Hindlimb muscle (tissue), 1 donor: ENCODE results near the gene TSPO. TPM values are rescaled to one million over a fixed set of nuclear protein-coding genes. Genes with fewer than 3 reads are reported as not detected.
"Not testable (repeated sequence)": the region's sequence is repeated elsewhere in the genome, so short reads cannot be mapped to it uniquely, and the experiment has no call there.

Experiments
- DNase-seq: peaks from one replicate; pipeline ENCODE4 v3.0.0-alpha.2; 2013
- polyA plus RNA-seq: library from polyadenylated mRNA; unstranded; fragments of 120-200 nt; gene quantifications from one replicate; pipeline ENCODE4 v1.2.1, GENCODE V29; 2013; ENCODE audit not compliant: insufficient read length

TSPO gene
- polyA plus RNA-seq = 78.0 TPM

DNA sequence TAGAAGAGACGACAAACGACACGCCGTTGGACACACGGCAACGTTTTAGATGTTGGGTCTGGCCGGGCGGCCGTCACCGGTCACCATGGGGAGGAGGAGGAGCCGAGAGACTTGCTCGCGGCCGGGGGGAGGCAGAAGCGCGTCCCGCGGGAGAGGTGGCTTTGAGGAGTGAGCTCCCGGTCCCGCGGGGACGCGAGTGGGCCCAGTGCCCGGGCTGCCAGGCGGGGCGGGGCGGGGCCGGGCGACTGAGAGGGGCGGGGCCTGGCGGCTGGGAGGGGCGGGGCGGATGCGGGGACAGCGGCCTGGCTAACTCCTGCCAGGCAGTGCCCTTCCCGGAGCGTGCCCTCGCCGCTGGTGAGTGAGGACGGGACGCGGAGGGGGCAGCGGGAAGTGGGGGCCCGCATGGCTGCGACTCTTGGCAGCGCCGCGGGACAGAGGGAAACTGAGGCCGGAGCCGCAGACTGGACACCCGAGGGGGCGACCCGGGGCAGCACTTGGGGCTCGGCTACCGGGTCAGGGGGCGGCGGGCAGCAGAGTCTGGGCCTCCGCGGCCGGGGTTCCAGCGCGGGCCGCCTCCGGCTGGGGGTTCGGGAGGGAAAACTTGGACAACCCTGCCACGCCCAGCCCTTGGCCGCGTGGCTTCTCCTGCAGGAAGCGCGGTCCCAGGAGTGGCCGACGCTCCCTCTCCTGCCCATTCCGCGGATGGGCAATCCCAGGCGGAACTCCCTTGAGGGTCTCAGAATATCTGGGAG lies at the start of gene TSPO:
Gene TSPO (plus strand): TSS at position 309 of the 752 bp plus-strand sequence. CDS start 7,680 bp downstream, outside the sequence.
- peak; percentile 45 for DNase-seq

DNA sequence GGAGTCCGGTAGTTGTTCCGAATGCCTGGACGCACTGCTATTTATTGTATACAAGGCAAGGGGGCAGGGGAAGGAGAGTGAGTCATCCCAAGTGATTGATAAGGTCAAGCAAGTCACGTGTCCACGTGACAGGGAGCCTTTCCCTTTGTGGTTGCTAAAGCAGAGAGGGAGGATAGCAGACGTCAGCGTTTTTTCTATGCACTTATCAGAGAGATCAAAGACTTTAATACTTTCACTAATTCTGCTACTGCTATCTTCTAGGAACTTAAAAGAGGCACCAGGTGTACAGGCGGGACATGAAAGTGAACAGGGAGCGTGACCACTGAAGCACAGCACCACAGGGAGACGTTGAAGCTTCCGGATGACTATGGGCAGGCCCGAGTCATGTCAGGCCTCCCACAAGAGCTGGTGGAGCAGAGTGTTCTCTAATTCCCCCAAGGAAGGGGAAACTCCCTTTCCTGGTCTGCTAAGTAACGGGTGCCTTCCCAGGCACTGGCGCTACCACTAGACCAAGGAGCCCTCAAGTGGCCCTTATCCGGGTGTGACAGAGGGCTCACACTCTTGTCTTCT lies 47.2 kb upstream of the TSPO start:
- not testable (repeated sequence) for DNase-seq

DNA sequence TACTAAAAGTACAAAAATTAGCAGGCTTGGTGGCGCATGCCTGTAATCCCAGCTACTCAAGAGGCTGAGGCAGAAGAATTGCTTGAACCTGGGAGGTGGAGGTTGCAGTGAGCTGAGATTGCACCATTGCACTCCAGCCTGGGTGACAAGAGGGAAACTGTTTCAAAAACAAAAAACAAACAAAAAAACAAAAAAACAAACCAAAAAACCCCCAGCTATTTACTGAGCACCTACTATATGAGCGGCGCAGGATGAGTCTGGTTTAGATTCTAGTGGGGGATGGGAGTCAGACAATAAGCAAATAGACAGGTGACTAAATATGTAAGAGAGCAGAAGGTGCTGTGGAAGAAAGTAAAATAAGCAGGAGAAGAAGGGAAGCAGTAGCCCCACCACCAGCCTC lies 46.4 kb upstream of the TSPO start:
- not testable (repeated sequence) for DNase-seq

DNA sequence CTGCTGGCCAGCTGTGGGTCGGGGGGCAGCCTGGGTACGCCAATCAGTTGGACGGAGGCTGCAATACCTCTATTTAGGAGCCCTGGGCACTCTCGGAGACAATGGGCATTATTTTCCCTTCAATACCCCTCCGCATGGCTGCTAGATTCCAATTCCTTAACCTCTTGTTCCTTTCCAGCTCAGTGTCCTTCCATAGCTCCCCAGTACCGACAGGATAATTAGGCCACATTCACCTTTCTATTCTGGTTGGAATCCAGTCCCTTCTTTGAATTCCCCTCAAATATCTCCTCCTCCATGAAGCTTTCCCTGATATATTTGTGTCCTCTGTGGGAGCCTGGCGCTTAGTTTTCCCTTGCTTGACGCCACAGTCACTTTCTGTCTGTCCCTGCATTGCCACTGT lies 45.1 kb upstream of the TSPO start:
- no peak for DNase-seq

DNA sequence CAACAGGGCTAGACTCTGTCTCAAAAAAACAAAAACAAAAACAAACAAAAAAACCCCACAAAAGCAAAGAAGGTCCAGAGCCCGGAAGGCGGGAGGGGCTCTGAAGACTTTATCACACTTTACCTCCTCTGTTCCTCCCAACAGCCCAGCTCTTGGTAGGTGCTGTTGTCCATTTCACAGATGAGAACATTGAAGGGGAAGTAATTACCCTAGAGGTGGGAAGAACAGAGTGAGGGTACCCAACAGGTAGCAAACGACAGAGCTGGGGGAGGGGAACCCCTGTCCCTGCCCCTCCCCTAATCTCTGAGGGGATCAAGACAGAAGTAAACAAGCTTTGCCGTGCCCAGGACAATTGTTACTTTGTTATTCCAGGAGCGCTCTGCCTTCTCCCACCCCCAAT lies 41.8 kb upstream of the TSPO start:
- DNase-seq = no peak

DNA sequence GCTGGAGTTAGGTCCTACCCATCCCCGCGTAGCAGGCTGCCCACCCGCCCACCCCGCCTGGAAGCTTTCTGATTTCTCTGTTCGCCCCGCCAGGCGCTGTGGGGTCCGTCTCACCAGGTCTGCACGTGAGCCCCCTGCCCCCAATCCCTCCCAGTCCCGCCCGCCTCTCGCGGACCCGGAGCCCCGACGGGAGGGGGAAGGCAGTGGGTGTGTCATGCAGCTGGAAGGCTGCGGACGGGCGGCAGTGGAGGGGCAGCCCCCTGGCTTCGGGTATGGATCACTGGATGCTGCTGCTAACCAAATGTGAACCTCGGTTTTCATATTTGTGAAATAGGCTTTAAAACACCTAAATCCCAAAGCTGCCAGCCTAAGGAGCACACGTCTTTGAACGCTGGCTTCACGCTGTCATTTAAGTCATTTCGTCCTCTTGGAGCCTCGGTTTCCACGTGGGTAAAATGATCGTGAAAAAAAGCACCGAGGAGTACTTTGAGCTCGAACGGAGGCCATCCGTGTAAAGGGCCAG lies 41.4 kb upstream of the TSPO start:
- DNase-seq = no peak

DNA sequence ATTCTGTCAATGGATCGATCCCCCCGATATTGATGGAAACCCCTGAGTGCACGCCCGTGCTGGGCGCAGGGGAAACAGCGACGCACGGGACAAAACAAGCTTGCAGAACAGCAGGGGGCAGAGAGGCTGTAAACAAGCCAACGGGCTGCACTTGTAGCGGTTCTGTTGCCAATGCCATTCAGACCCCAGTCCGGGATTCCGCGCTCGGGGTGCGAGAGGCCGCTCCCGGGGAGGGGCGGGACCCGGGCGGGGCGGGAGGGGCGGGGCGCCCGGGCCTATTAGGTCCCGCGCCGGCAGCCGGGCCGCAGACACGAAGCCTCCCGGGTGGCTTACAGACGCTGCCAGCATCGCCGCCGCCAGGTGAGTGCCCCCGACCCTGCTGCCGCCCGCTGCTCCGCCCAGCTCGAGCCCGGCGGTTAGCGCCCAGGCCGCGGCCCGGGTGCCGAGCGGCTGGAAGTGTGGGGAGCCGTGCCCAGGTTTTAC lies 40.9 kb upstream of the TSPO start, which contains the start of gene BIK:
Gene BIK (plus strand): TSS at position 307 of the 483 bp plus-strand sequence. CDS start 13,273 bp downstream, outside the sequence.
- no peak for DNase-seq

DNA sequence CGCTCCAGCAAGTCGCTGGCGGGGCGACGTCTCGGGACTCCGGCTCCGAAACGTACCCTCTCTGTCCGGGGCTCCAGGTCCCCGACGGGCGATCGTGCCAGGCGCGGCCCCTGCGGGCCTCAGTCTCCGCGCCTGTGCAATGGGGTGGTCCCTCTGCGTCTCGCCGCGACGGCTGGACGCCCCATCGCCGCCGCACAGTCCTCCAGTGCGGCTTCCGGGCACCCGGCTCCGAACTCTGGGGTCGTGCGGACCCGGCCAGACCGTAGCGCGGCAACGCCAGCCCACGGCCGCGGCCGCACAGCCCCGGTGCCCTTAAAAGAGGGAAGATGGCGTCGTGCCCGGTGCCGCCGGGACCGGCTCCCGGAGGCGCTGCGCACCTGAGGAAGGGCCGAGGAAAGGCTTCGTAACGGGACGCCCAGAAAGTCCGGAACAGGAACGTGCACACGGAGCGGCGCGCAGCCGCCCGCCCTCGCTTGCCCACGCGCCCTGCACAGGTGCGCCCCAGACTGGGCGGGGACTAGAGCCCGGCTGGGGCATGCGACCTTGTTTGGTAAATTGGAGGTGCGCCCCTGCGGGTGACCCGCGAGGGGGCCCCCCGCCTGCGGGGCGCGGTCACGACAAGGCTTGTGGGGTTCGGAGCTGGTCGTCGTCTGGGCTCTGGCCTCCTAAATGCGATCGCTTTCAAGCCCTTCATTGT lies 40.3 kb upstream of the TSPO start:
- DNase-seq = no peak

DNA sequence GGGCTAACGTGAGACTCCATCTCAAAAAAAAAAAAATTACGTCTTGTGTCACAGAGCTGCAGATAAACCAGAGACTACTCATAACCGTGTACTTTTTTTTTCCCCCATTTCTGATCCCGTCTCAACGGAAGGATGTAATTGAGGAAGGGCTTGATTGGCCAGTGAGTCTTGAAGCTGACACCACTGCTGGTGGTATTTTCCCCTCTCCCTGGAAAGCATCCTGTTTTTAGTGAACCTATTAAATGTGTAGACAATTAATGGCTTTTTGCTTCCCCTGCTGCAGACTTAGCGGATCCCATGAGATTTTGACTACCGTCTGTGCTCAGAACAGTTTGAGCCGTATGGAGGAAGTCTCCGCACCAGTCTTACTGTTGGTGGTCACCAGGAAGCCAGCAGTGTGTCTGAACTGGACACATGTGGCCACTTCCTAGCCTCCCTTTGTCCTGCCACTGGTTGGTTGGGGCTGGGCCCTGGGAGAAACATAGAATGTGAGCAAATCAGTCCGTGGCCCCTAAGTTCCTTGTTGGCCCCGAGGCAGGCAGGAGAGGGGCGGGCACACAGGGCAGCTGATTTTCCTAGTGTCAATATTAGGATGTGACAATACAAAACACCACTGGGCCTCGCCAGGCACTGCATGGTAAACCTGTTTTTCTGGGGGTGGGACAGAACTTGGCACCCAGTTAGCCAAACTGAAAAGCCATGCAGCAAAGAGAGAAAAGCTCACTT lies 37.7 kb upstream of the TSPO start:
- no peak for DNase-seq

DNA sequence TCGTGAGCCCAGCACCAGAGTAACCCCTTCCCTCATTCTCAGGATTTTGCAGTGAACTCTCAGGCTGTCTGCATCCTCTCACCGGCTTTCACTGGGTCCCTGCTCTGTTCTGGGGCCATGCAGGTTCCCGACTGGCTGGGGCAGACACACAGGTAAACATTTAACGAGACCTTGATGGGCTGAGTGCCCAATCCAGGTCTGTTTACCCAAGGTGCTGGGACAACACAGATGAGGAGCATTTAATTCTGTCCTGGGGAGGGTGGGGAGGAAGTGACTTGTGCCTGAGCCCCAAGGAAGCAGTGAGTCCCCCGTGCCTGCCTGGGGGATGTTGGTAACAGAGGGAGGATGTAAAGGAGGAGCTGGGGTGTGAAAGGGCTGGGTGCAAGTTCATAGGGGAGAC lies 36.4 kb upstream of the TSPO start:
- no peak for DNase-seq

DNA sequence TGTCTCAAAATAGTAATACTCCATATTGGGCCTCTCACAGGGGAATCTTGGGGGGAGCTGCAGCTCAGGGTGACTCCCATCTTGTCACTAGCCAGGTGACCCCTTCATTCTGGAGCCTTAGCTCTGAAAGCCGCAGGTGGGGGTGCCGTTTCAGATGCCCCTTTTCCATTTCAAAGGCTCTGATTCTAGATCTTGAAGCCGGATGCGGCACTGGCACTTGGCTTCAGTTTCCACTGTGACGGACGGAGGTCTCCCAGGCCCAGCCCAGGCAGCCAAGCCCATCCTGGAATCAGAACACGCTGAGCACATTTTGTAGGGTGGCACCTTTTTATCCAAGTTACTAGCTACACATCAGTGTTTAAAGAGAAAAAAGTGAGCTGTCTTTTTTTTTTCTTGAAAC lies 34.4 kb upstream of the TSPO start:
- DNase-seq = no peak

DNA sequence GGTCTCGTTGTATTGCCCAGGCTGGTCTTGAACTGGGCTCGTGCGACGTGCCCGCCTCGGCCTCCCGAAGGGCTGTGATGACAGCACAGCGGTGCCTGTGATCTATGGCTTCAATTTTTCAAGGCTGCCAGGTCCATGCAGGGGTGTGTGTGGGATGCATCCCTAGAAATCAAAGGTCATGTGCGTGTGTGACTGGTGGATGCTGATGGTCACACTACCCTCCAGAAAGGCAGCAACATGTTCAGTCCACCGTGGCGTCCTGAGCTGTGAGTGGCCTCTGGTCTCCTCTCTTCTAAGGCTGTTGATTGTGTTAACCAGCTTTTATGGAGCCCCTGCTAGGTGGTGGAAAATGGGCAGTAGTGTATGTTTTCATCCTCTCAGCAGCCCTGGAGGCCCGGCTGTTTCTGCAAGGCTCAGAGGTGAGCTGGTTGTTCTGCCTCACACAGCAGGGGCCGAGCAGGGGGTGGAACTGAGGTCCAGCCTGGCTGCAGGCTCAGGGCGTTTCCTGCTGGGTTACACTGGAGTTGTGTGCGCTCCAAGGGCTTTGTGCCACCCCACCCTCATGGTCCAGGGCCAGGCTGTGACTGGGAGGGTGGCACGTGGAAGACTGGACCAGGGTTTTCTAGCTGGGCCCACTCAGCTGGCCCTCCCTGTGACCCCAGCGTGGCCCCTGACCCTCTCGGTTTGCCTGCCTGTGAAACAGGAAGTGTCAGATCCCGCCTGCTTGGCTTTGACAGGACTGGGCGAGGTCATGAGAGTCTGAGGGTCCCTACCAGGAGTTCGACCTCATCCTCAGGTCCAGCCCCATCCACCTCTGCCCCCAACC lies 33.1 kb upstream of the TSPO start:
- no peak for DNase-seq

DNA sequence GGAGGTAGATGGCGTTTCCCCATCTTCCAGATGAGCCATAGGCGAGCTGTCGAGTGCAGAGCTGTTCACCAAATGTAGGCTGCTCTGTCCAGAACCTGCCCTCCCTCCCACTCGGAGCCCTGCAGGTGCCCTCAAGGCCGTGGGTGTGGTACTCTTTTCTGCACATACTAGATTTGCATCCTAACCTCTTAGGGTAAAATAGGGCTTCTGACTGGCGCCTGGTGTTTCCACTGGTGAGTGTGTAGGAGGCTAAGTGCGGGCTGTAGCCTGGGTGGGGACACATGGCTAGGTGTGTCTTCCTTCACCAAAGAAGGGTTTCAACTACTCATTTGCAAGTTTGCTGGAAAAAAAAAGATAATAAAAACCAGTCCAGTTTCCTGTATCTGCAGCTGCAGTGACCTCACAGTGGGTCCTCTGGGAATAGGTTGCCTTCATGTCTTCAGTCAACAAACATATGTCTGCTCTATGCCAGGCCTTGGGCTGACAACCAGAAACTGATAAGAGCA lies 32.4 kb upstream of the TSPO start:
- no peak for DNase-seq

DNA sequence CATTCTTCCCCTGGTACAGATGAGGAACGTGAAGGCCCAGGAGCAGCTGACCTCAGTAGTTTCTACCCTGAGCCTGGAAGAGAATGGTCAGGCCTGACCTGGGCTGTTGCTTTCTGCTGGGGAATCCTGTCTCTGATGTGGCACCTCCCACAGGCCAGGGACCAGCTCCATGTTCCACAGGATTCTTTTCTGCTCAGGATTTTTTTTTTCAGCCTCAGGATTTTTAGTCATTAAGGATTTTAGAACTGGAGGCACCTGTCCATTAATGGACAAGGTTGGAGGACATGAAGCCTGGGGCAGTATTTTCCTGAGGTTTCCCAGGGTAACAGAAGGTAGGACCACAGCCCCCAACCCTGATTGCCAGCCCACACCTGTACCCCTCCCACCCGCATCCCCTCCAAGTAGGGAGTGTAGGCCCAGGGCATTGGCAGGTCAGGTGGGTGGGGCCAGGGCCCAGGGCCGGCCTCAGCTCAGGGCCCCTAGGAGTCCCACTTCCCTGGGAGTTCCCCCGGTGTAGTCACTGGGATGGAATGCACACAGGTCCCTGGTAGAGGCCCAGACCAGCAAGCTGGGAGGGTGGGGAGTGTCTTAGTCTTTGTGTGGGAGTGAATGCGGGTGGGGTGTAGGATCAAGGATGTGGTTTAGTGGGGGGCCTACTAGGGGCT lies 24.7 kb upstream of the TSPO start:
- DNase-seq = no peak

DNA sequence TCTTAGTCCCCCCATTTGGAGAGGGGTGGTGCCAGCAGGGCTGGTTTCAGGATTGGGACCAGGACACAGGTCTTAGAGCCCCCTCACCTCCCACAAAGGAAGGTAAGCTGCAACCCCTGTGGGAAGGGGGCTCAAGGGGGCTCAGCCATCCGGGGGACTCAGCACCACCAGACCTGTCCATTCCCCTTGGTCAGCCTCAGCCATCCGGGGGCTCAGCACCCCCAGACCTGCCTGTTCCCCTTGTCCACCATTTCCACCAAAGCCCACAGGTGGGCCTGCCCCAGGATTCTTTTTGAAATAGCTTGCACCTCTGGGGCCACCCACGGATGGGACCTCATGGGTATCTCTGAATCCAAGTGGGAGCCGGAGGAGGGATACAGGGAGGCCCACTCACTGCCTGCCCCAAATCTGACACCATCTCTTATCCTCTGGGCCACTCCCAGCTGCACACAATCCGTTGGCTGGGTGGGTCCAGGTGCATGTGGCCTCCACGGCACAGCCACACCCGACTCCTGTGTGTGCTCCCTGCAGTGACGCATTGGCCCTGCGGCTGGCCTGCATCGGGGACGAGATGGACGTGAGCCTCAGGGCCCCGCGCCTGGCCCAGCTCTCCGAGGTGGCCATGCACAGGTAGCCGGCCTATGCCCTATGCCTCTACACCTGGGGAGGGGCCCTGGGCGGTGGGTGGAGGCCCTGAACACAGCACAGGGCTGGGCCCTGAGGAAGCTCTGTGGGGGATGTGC lies 24.0 kb upstream of the TSPO start:
- DNase-seq = no peak

DNA sequence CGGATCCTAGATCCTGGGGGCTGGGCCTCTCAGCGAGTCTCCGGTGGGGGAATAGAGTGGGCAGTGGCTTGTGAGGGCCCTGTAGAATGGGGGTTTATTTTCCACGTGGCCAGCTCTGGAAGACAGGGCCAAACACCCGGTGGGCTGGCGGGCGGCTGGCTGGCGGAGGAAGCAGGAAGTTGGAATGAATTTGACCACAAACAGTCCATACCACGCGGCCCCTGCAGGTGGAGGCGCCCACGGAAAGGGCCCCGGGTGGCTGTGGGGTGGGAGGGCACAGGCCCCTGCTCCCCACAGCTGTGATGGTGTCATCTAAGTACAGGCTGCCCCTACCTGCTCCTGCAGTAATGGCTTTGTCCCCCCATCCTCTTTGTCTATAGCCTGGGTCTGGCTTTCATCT lies 23.2 kb upstream of the TSPO start:
- no peak for DNase-seq

DNA sequence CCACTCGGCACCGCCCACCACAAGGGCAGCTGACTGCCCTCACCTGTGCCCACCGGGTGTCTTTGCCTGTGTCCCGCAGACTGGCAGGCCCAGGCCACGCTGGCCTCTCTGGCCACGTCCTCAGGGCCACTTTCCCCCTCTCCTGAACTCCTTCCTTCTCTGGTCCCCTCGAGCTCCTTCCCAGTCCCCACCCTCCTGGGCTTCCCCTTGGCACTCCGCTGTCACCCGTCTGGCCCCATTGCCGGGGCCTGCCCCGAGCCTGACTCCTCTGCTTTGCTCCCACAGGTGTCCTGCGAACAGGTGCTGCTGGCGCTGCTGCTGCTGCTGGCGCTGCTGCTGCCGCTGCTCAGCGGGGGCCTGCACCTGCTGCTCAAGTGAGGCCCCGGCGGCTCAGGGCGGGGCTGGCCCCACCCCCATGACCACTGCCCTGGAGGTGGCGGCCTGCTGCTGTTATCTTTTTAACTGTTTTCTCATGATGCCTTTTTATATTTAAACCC lies 22.4 kb upstream of the TSPO start:
- no peak for DNase-seq

DNA sequence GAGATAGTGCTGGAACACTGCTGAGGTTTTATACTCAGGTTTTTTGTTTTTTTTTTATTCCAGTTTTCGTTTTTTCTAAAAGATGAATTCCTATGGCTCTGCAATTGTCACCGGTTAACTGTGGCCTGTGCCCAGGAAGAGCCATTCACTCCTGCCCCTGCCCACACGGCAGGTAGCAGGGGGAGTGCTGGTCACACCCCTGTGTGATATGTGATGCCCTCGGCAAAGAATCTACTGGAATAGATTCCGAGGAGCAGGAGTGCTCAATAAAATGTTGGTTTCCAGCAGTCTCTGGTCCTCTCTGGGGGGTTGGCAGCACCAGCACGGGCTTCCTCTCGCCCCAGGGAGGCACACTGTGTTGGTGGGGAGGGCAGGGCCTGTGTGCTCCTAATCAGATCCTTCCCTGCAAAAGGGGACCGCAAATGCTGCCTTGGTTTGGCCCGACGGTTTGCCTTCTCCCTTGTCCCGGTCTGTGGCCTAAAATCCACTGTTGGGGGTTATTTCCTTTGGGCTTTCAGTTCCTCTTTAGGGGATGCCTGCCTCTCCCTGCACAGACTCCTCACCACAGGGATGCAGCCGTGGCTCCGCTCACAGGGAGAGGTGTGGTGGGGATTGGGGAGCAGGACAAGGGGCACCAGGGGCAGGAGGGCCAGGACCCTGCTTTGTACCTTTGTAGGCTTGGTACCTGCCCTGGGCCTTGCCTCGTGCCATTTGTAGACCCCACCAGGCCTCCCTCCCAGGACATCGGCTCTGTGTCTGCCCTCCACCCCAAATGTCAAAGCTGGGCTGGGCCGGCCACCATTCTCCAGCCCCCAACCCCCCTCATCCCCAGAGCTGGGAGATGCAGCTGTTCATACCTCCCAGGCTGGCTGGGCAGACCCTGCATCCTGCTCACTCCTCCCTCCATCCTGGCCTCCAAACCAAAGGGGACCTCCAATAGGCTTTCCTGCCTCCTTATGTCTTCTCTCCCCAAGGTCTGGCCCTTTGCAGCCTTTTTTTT lies 21.6 kb upstream of the TSPO start:
- DNase-seq = no peak
